ENCODE results near the gene TMEM132A. TPM values are rescaled to one million over a fixed set of nuclear protein-coding genes. Genes with fewer than 3 reads are reported as not detected.

TMEM132A gene
- total RNA-seq, 2 donors from 2014 or later, result 7.8 to 9.2 TPM

- intact Hi-C loops (cut with DNase I, micrococcal nuclease), result no loop called here
- DNase-seq (peak in 1 of 2 donors; percentile 19), ATAC-seq (no peak)
These were observed 7.5 kb upstream of the TMEM132A start for GRCh38 chr11:60916669-60917206.

GRCh38 chr11:60917267-60917666 lies 7.0 kb upstream of the TMEM132A start:
- intact Hi-C loops (cut with DNase I, micrococcal nuclease), result no loop called here
- no peak for ATAC-seq
- no peak for DNase-seq

- intact Hi-C loops (cut with DNase I, micrococcal nuclease), result no loop called here
These were observed 5.9 kb upstream of the TMEM132A start for GRCh38 chr11:60918251-60918938.

GRCh38 chr11:60918939-60919265 lies 5.4 kb upstream of the TMEM132A start:
- intact Hi-C loops (cut with DNase I, micrococcal nuclease), result no loop called here
- DNase-seq (no peak), ATAC-seq (no peak)

More at GRCh38 chr11:60918251-60918938, 5.9 kb upstream of the TMEM132A start:
- DNase-seq (no peak), ATAC-seq (no peak)

GRCh38 chr11:60919320-60919719 lies 4.9 kb upstream of the TMEM132A start:
- intact Hi-C loops (cut with DNase I, micrococcal nuclease), result no loop called here

GRCh38 chr11:60919956-60920355 lies 4.3 kb upstream of the TMEM132A start:
- ATAC-seq (no peak), DNase-seq (no peak)
- intact Hi-C loops (cut with DNase I, micrococcal nuclease), result no loop called here

More at GRCh38 chr11:60919320-60919719, 4.9 kb upstream of the TMEM132A start:
- ATAC-seq (no peak), DNase-seq (no peak)

- DNase-seq (no peak), ATAC-seq (no peak)
- intact Hi-C loops (cut with DNase I, micrococcal nuclease), result no loop called here
These were observed 3.0 kb upstream of the TMEM132A start for GRCh38 chr11:60921259-60921658.

GRCh38 chr11:60921777-60922335 lies 2.4 kb upstream of the TMEM132A start:
- intact Hi-C loops (cut with DNase I, micrococcal nuclease), result no loop called here
- ATAC-seq, result no peak

GRCh38 chr11:60922906-60923305 lies 1.4 kb upstream of the TMEM132A start:
- no peak for DNase-seq
- intact Hi-C loops (cut with DNase I, micrococcal nuclease), result no loop called here
- ATAC-seq, result no peak

More at GRCh38 chr11:60921777-60922335, 2.4 kb upstream of the TMEM132A start:
- DNase-seq, result no peak

- no peak for DNase-seq
- no peak for ATAC-seq
- intact Hi-C loops (cut with DNase I, micrococcal nuclease), result no loop called here
These were observed 934 bp upstream of the TMEM132A start for GRCh38 chr11:60923326-60923725.

GRCh38 chr11:60923800-60924109 lies 505 bp upstream of the TMEM132A start:
- peak; percentile 19 for ATAC-seq
- no peak for DNase-seq
- intact Hi-C loops (cut with DNase I, micrococcal nuclease), result no loop called here

GRCh38 chr11:60924906-60925853 lies 920 bp downstream of the TMEM132A start:
- ATAC-seq (no peak), DNase-seq (no peak)
- intact Hi-C loops (cut with DNase I, micrococcal nuclease), result no loop called here

GRCh38 chr11:60925868-60926267 lies 1.6 kb downstream of the TMEM132A start:
- DNase-seq (no peak), ATAC-seq (no peak)
- intact Hi-C loops (cut with DNase I, micrococcal nuclease), result no loop called here

- intact Hi-C loops (cut with DNase I, micrococcal nuclease), result no loop called here
- ATAC-seq (no peak), DNase-seq (no peak)
These were observed 2.2 kb downstream of the TMEM132A start for GRCh38 chr11:60926500-60926899.

GRCh38 chr11:60927061-60927592 lies 2.9 kb downstream of the TMEM132A start:
- no peak for DNase-seq
- ATAC-seq, result no peak
- intact Hi-C loops (cut with DNase I, micrococcal nuclease), result no loop called here

GRCh38 chr11:60927600-60927999 lies 3.3 kb downstream of the TMEM132A start:
- ATAC-seq, result no peak
- intact Hi-C loops (cut with DNase I, micrococcal nuclease), result no loop called here
- no peak for DNase-seq

- DNase-seq, result no peak
- no peak for ATAC-seq
- intact Hi-C loops (cut with DNase I, micrococcal nuclease), result no loop called here
These were observed 4.3 kb downstream of the TMEM132A start for GRCh38 chr11:60928563-60929001.

- DNase-seq, result no peak
- no peak for ATAC-seq
- intact Hi-C loops (cut with DNase I, micrococcal nuclease), result no loop called here
These were observed 5.5 kb downstream of the TMEM132A start for GRCh38 chr11:60929764-60930163.

- ATAC-seq, result no peak
- intact Hi-C loops (cut with DNase I, micrococcal nuclease), result no loop called here
- no peak for DNase-seq
These were observed 6.1 kb downstream of the TMEM132A start for GRCh38 chr11:60930394-60930793.

Measured in left colon (tissue), 2 donors.